ENCODE results near the gene FBRS. TPM values are rescaled to one million over a fixed set of nuclear protein-coding genes. Genes with fewer than 3 reads are reported as not detected.

The FBRS gene
- total and polyA plus RNA-seq, 4 donors, result 15.3 to 56.0 (median 49.9) TPM

- Histone ChIP-seq H3K4me1 (ENCODE audit: control insufficient read depth in 1 of 2, insufficient read depth in 2 of 2, low read length in 2 of 2) (no peaks in the 10 kb centered on the region), H3K36me3 (ENCODE audit: control insufficient read depth in 1 of 2, insufficient read depth in 2 of 2, low read length in 1 of 2) (peaks cover 0 to 16% of the 10 kb centered on the region in 2 donors)
- 81 to 83% methylated on average over 20 to 22 of the region's 22 CpGs for WGBS, 2 donors
These were observed 7.1 kb downstream of the FBRS start for GRCh38 chr16:30665155-30665829.

GRCh38 chr16:30665830-30666190 is 7.6 kb downstream of the FBRS start:
- intact Hi-C loops (cut with DNase I), result no loop called here
- H3K27me3 ChIP-seq (ENCODE audit: control insufficient read depth in 1 of 2, insufficient read depth in 2 of 2, low read length in 1 of 2), result no peaks in the 10 kb centered on the region
- H3K4me1 ChIP-seq (ENCODE audit: control insufficient read depth in 1 of 2, insufficient read depth in 2 of 2, low read length in 2 of 2), result no peaks in the 10 kb centered on the region
- H3K27ac ChIP-seq (ENCODE audit: low read depth in 1 of 2, low read length in 2 of 2), result no peak overlapping the region
- H3K36me3 ChIP-seq (ENCODE audit: control insufficient read depth in 1 of 2, insufficient read depth in 2 of 2, low read length in 1 of 2), result peaks cover 0 to 16% of the 10 kb centered on the region in 2 donors
- no peak for DNase-seq
- 59 to 67% methylated on average over 4 of the region's 4 CpGs for WGBS, 2 donors
- no peaks in the 10 kb centered on the region for H3K9me3 ChIP-seq (ENCODE audit: control insufficient read depth, low read length)
- ATAC-seq (ENCODE audit: low FRiP score), result no peak
- H3K4me3 ChIP-seq (ENCODE audit: low read length in 2 of 2), result no peak overlapping the region

More at GRCh38 chr16:30665155-30665829, 7.1 kb downstream of the FBRS start:
- Histone ChIP-seq H3K27me3 (ENCODE audit: control insufficient read depth in 1 of 2, insufficient read depth in 2 of 2, low read length in 1 of 2) (no peaks in the 10 kb centered on the region), H3K9me3 (ENCODE audit: control insufficient read depth, low read length) (no peaks in the 10 kb centered on the region), H3K4me3 (ENCODE audit: low read length in 2 of 2) (no peak overlapping the region), H3K27ac (ENCODE audit: low read depth in 1 of 2, low read length in 2 of 2) (no peak overlapping the region)
- DNase-seq (no peak), ATAC-seq (ENCODE audit: low FRiP score) (no peak)
- intact Hi-C loops (cut with DNase I), result no loop called here

GRCh38 chr16:30666681-30667080 is 8.4 kb downstream of the FBRS start:
- Histone ChIP-seq H3K4me3 (ENCODE audit: low read length in 2 of 2) (no peak overlapping the region), H3K27me3 (ENCODE audit: control insufficient read depth in 1 of 2, insufficient read depth in 2 of 2, low read length in 1 of 2) (no peaks in the 10 kb centered on the region), H3K9me3 (ENCODE audit: control insufficient read depth, low read length) (no peaks in the 10 kb centered on the region), H3K27ac (ENCODE audit: low read depth in 1 of 2, low read length in 2 of 2) (no peak overlapping the region), H3K4me1 (ENCODE audit: control insufficient read depth in 1 of 2, insufficient read depth in 2 of 2, low read length in 2 of 2) (no peaks in the 10 kb centered on the region), H3K36me3 (ENCODE audit: control insufficient read depth in 1 of 2, insufficient read depth in 2 of 2, low read length in 1 of 2) (peaks cover 0 to 16% of the 10 kb centered on the region in 2 donors)
- intact Hi-C loops (cut with DNase I), result no loop called here
- ATAC-seq (ENCODE audit: low FRiP score) (no peak), DNase-seq (no peak)
- 73 to 80% methylated on average over 7 of the region's 7 CpGs for WGBS, 2 donors

- no peaks in the 10 kb centered on the region for H3K9me3 ChIP-seq (ENCODE audit: control insufficient read depth, low read length)
- no peak overlapping the region for H3K27ac ChIP-seq (ENCODE audit: low read depth in 1 of 2, low read length in 2 of 2)
- H3K27me3 ChIP-seq (ENCODE audit: control insufficient read depth in 1 of 2, insufficient read depth in 2 of 2, low read length in 1 of 2), result no peaks in the 10 kb centered on the region
- H3K4me3 ChIP-seq (ENCODE audit: low read length in 2 of 2), result no peak overlapping the region
- no peaks in the 10 kb centered on the region for H3K4me1 ChIP-seq (ENCODE audit: control insufficient read depth in 1 of 2, insufficient read depth in 2 of 2, low read length in 2 of 2)
- intact Hi-C loops (cut with DNase I), result no loop called here
- 83 to 91% methylated on average over 11 of the region's 11 CpGs for WGBS, 2 donors
- DNase-seq (no peak), ATAC-seq (ENCODE audit: low FRiP score) (no peak)
- peaks cover 0 to 13% of the 10 kb centered on the region in 2 donors for H3K36me3 ChIP-seq (ENCODE audit: control insufficient read depth in 1 of 2, insufficient read depth in 2 of 2, low read length in 1 of 2)
These were observed 9.2 kb downstream of the FBRS start for GRCh38 chr16:30667361-30667905.

- no peak for ATAC-seq (ENCODE audit: low FRiP score)
- H3K27ac ChIP-seq (ENCODE audit: low read depth in 1 of 2, low read length in 2 of 2), result no peak overlapping the region
- intact Hi-C loops (cut with DNase I), result no loop called here
- peaks cover 0 to 11% of the 10 kb centered on the region in 2 donors for H3K36me3 ChIP-seq (ENCODE audit: control insufficient read depth in 1 of 2, insufficient read depth in 2 of 2, low read length in 1 of 2)
- no peaks in the 10 kb centered on the region for H3K27me3 ChIP-seq (ENCODE audit: control insufficient read depth in 1 of 2, insufficient read depth in 2 of 2, low read length in 1 of 2)
- WGBS, 2 donors, result 83 to 84% methylated on average over 10 to 12 of the region's 12 CpGs
- no peak for DNase-seq
- no peaks in the 10 kb centered on the region for H3K4me1 ChIP-seq (ENCODE audit: control insufficient read depth in 1 of 2, insufficient read depth in 2 of 2, low read length in 2 of 2)
- no peak overlapping the region for H3K4me3 ChIP-seq (ENCODE audit: low read length in 2 of 2)
- H3K9me3 ChIP-seq (ENCODE audit: control insufficient read depth, low read length), result no peaks in the 10 kb centered on the region
These were observed 10.2 kb downstream of the FBRS start for GRCh38 chr16:30668393-30668792.

GRCh38 chr16:30669026-30669902 is 11.0 kb downstream of the FBRS start:
- no peaks in the 10 kb centered on the region for H3K9me3 ChIP-seq (ENCODE audit: control insufficient read depth, low read length)
- H3K4me3 ChIP-seq (ENCODE audit: low read length in 2 of 2), result no peak overlapping the region
- no peaks in the 10 kb centered on the region for H3K4me1 ChIP-seq (ENCODE audit: control insufficient read depth in 1 of 2, insufficient read depth in 2 of 2, low read length in 2 of 2)
- peaks cover 0 to 11% of the 10 kb centered on the region in 2 donors for H3K36me3 ChIP-seq (ENCODE audit: control insufficient read depth in 1 of 2, insufficient read depth in 2 of 2, low read length in 1 of 2)
- 87 to 89% methylated on average over 36 to 41 of the region's 41 CpGs for WGBS, 2 donors
- DNase-seq (no peak), ATAC-seq (ENCODE audit: low FRiP score) (no peak)
- H3K27ac ChIP-seq (ENCODE audit: low read depth in 1 of 2, low read length in 2 of 2), result no peak overlapping the region
- intact Hi-C loops (cut with DNase I), result no loop called here
- no peaks in the 10 kb centered on the region for H3K27me3 ChIP-seq (ENCODE audit: control insufficient read depth in 1 of 2, insufficient read depth in 2 of 2, low read length in 1 of 2)

GRCh38 chr16:30669903-30670824 is 11.9 kb downstream of the FBRS start:
- no peak overlapping the region for H3K27ac ChIP-seq (ENCODE audit: low read depth in 1 of 2, low read length in 2 of 2)
- no peaks in the 10 kb centered on the region for H3K9me3 ChIP-seq (ENCODE audit: control insufficient read depth, low read length)
- H3K36me3 ChIP-seq (ENCODE audit: control insufficient read depth in 1 of 2, insufficient read depth in 2 of 2, low read length in 1 of 2), result peaks cover 0 to 10% of the 10 kb centered on the region in 2 donors
- H3K27me3 ChIP-seq (ENCODE audit: control insufficient read depth in 1 of 2, insufficient read depth in 2 of 2, low read length in 1 of 2), result no peaks in the 10 kb centered on the region
- 81 to 83% methylated on average over 13 to 14 of the region's 14 CpGs for WGBS, 2 donors
- DNase-seq (no peak), ATAC-seq (ENCODE audit: low FRiP score) (no peak)
- intact Hi-C loops (cut with DNase I), result no loop called here
- H3K4me1 ChIP-seq (ENCODE audit: control insufficient read depth in 1 of 2, insufficient read depth in 2 of 2, low read length in 2 of 2), result no peaks in the 10 kb centered on the region
- H3K4me3 ChIP-seq (ENCODE audit: low read length in 2 of 2), result no peak overlapping the region

GRCh38 chr16:30675143-30675542 is 16.9 kb downstream of the FBRS start:
- H3K4me3 ChIP-seq (ENCODE audit: low read length in 2 of 2), result no peak overlapping the region
- intact Hi-C loops (cut with DNase I), result no loop called here
- 87% methylated on average over 10 of the region's 10 CpGs for WGBS, 2 donors
- H3K27ac ChIP-seq (ENCODE audit: low read depth in 1 of 2, low read length in 2 of 2), result no peak overlapping the region
- no peaks in the 10 kb centered on the region for H3K36me3 ChIP-seq (ENCODE audit: control insufficient read depth in 1 of 2, insufficient read depth in 2 of 2, low read length in 1 of 2)
- no peak for ATAC-seq (ENCODE audit: low FRiP score)
- H3K4me1 ChIP-seq (ENCODE audit: control insufficient read depth in 1 of 2, insufficient read depth in 2 of 2, low read length in 2 of 2), result no peaks in the 10 kb centered on the region
- H3K9me3 ChIP-seq (ENCODE audit: control insufficient read depth, low read length), result no peaks in the 10 kb centered on the region
- H3K27me3 ChIP-seq (ENCODE audit: control insufficient read depth in 1 of 2, insufficient read depth in 2 of 2, low read length in 1 of 2), result no peaks in the 10 kb centered on the region
- no peak for DNase-seq

Data from aorta (tissue), 5 donors.